ENCODE measurements around the gene RRAGD.

The RRAGD gene

GRCh38 chr6:89449193-89449592, 37.1 kb upstream of the RRAGD start:
- peaks cover 4% of the 10 kb centered on the region for H3K36me3 Mint-ChIP-seq (ENCODE audit: low read depth)
- no peaks in the 10 kb centered on the region for H3K9me3 Mint-ChIP-seq

GRCh38 chr6:89443658-89444057, 31.6 kb upstream of the RRAGD start:
- peaks cover 13% of the 10 kb centered on the region for H3K36me3 Mint-ChIP-seq (ENCODE audit: low read depth)
- peaks cover 3% of the 10 kb centered on the region for H3K27me3 Mint-ChIP-seq (ENCODE audit: low read depth, poor library complexity)
- no peak overlapping the region for H3K27ac Mint-ChIP-seq
- H3K4me3 Mint-ChIP-seq: no peak overlapping the region
- H3K4me1 Mint-ChIP-seq: no peaks in the 10 kb centered on the region
- peaks cover 15% of the 10 kb centered on the region for H3K9me3 Mint-ChIP-seq
- no peak for DNase-seq
- no peak for TF ChIP-seq CTCF (IDR thresholded peaks at IDR 0.05)

More at GRCh38 chr6:89449193-89449592, 37.1 kb upstream of the RRAGD start:
- TF ChIP-seq CTCF (IDR thresholded peaks at IDR 0.05): no peak
- Mint-ChIP-seq H3K27me3 (ENCODE audit: low read depth, poor library complexity) (no peaks in the 10 kb centered on the region), H3K27ac (no peak overlapping the region), H3K4me1 (peaks cover 10% of the 10 kb centered on the region), H3K4me3 (no peak overlapping the region)
- no peak for DNase-seq

- no peak overlapping the region for H3K27ac Mint-ChIP-seq
- H3K36me3 Mint-ChIP-seq (ENCODE audit: low read depth): peaks cover 9% of the 10 kb centered on the region
- no peak for TF ChIP-seq CTCF (IDR thresholded peaks at IDR 0.05)
- H3K27me3 Mint-ChIP-seq (ENCODE audit: low read depth, poor library complexity): peaks cover 14% of the 10 kb centered on the region
- H3K4me1 Mint-ChIP-seq: peaks cover 13% of the 10 kb centered on the region
- no peak for DNase-seq
- H3K4me3 Mint-ChIP-seq: no peak overlapping the region
- peaks cover 15% of the 10 kb centered on the region for H3K9me3 Mint-ChIP-seq
These were observed 28.1 kb upstream of the RRAGD start for GRCh38 chr6:89440200-89440599.

- H3K27ac Mint-ChIP-seq: no peak overlapping the region
- peaks cover 15% of the 10 kb centered on the region for H3K9me3 Mint-ChIP-seq
- no peak overlapping the region for H3K4me3 Mint-ChIP-seq
- DNase-seq: no peak
- peaks cover 9% of the 10 kb centered on the region for H3K36me3 Mint-ChIP-seq (ENCODE audit: low read depth)
- peaks cover 25% of the 10 kb centered on the region for H3K4me1 Mint-ChIP-seq
- TF ChIP-seq CTCF (IDR thresholded peaks at IDR 0.05): no peak
- H3K27me3 Mint-ChIP-seq (ENCODE audit: low read depth, poor library complexity): peaks cover 22% of the 10 kb centered on the region
These were observed 26.9 kb upstream of the RRAGD start for GRCh38 chr6:89439014-89439413.

- no peak for TF ChIP-seq CTCF (IDR thresholded peaks at IDR 0.05)
- Mint-ChIP-seq H3K4me3 (no peak overlapping the region), H3K27me3 (ENCODE audit: low read depth, poor library complexity) (peaks cover 25% of the 10 kb centered on the region), H3K9me3 (peaks cover 15% of the 10 kb centered on the region), H3K36me3 (ENCODE audit: low read depth) (peaks cover 9% of the 10 kb centered on the region), H3K27ac (no peak overlapping the region), H3K4me1 (peaks cover 29% of the 10 kb centered on the region)
- no peak for DNase-seq
These were observed 26.2 kb upstream of the RRAGD start for GRCh38 chr6:89438248-89438647.

- DNase-seq: no peak
- Mint-ChIP-seq H3K9me3 (peaks cover 11% of the 10 kb centered on the region), H3K27ac (no peak overlapping the region), H3K27me3 (ENCODE audit: low read depth, poor library complexity) (peaks cover 24% of the 10 kb centered on the region), H3K4me1 (peaks cover 43% of the 10 kb centered on the region), H3K4me3 (no peak overlapping the region), H3K36me3 (ENCODE audit: low read depth) (peaks cover 9% of the 10 kb centered on the region)
- TF ChIP-seq CTCF (IDR thresholded peaks at IDR 0.05): no peak
These were observed 24.2 kb upstream of the RRAGD start for GRCh38 chr6:89436226-89436625.

All from nephron progenitor cell (in vitro differentiated cells).